Measurements from ENCODE around the gene PCCB.
A peak's percentile ranks its signal among the peaks of the same experiment; 100 is the strongest.

PCCB gene

GRCh38 chr3:136245691-136246090, 4.4 kb upstream of the PCCB start:
- Histone ChIP-seq H3K9ac (ENCODE audit: low read length) (no peak overlapping the region), H3K9me3 (ENCODE audit: control insufficient read depth, insufficient read depth, low read depth, low read length) (no peaks in the 10 kb centered on the region), H3K27me3 (ENCODE audit: control insufficient read depth, insufficient read depth, low read length) (no peaks in the 10 kb centered on the region), H3K27ac (ENCODE audit: low read depth, low read length) (no peak overlapping the region), H3K4me3 (ENCODE audit: low read depth, low read length) (no peak overlapping the region), H3K36me3 (ENCODE audit: control insufficient read depth, insufficient read depth, low read length) (no peaks in the 10 kb centered on the region), H3K4me1 (ENCODE audit: control insufficient read depth, insufficient read depth, low read length) (peaks cover 9% of the 10 kb centered on the region)

- Histone ChIP-seq H3K27ac (ENCODE audit: low read depth, low read length) (no peak overlapping the region), H3K9me3 (ENCODE audit: control insufficient read depth, insufficient read depth, low read depth, low read length) (no peaks in the 10 kb centered on the region), H3K36me3 (ENCODE audit: control insufficient read depth, insufficient read depth, low read length) (no peaks in the 10 kb centered on the region), H3K4me1 (ENCODE audit: control insufficient read depth, insufficient read depth, low read length) (peaks cover 14% of the 10 kb centered on the region), H3K27me3 (ENCODE audit: control insufficient read depth, insufficient read depth, low read length) (no peaks in the 10 kb centered on the region), H3K4me3 (ENCODE audit: low read depth, low read length) (no peak overlapping the region), H3K9ac (ENCODE audit: low read length) (no peak overlapping the region)
These were observed 2.7 kb upstream of the PCCB start for GRCh38 chr3:136247436-136247835.

- Histone ChIP-seq H3K27ac (ENCODE audit: low read depth, low read length) (no peak overlapping the region), H3K36me3 (ENCODE audit: control insufficient read depth, insufficient read depth, low read length) (no peaks in the 10 kb centered on the region), H3K9me3 (ENCODE audit: control insufficient read depth, insufficient read depth, low read depth, low read length) (no peaks in the 10 kb centered on the region), H3K27me3 (ENCODE audit: control insufficient read depth, insufficient read depth, low read length) (no peaks in the 10 kb centered on the region), H3K9ac (ENCODE audit: low read length) (no peak overlapping the region), H3K4me1 (ENCODE audit: control insufficient read depth, insufficient read depth, low read length) (peaks cover 14% of the 10 kb centered on the region), H3K4me3 (ENCODE audit: low read depth, low read length) (no peak overlapping the region)
These were observed 2.1 kb upstream of the PCCB start for GRCh38 chr3:136247855-136248590.

GRCh38 chr3:136249091-136249490, 1.0 kb upstream of the PCCB start:
- Histone ChIP-seq H3K27ac (ENCODE audit: low read depth, low read length) (no peak overlapping the region), H3K4me1 (ENCODE audit: control insufficient read depth, insufficient read depth, low read length) (peaks cover 14% of the 10 kb centered on the region), H3K9ac (ENCODE audit: low read length) (no peak overlapping the region), H3K9me3 (ENCODE audit: control insufficient read depth, insufficient read depth, low read depth, low read length) (no peaks in the 10 kb centered on the region), H3K36me3 (ENCODE audit: control insufficient read depth, insufficient read depth, low read length) (no peaks in the 10 kb centered on the region), H3K27me3 (ENCODE audit: control insufficient read depth, insufficient read depth, low read length) (no peaks in the 10 kb centered on the region), H3K4me3 (ENCODE audit: low read depth, low read length) (no peak overlapping the region)

GRCh38 chr3:136249593-136249992, 547 bp upstream of the PCCB start:
- peak overlapping the region; percentile 97; the same call in 1 of the 2 replicates for H3K27ac ChIP-seq (ENCODE audit: low read depth, low read length)
- H3K9ac ChIP-seq (ENCODE audit: low read length) = peak overlapping the region; percentile 96
- H3K4me1 ChIP-seq (ENCODE audit: control insufficient read depth, insufficient read depth, low read length) = peaks cover 14% of the 10 kb centered on the region
- H3K27me3 ChIP-seq (ENCODE audit: control insufficient read depth, insufficient read depth, low read length) = no peaks in the 10 kb centered on the region
- no peaks in the 10 kb centered on the region for H3K9me3 ChIP-seq (ENCODE audit: control insufficient read depth, insufficient read depth, low read depth, low read length)
- peak overlapping the region; percentile 96 for H3K4me3 ChIP-seq (ENCODE audit: low read depth, low read length)
- H3K36me3 ChIP-seq (ENCODE audit: control insufficient read depth, insufficient read depth, low read length) = no peaks in the 10 kb centered on the region

GRCh38 chr3:136250903-136251460, 842 bp downstream of the PCCB start:
- H3K27me3 ChIP-seq (ENCODE audit: control insufficient read depth, insufficient read depth, low read length) = no peaks in the 10 kb centered on the region
- peaks cover 14% of the 10 kb centered on the region for H3K4me1 ChIP-seq (ENCODE audit: control insufficient read depth, insufficient read depth, low read length)
- peaks cover 5% of the 10 kb centered on the region for H3K36me3 ChIP-seq (ENCODE audit: control insufficient read depth, insufficient read depth, low read length)
- no peaks in the 10 kb centered on the region for H3K9me3 ChIP-seq (ENCODE audit: control insufficient read depth, insufficient read depth, low read depth, low read length)
- peak overlapping the region; percentile 96 for H3K9ac ChIP-seq (ENCODE audit: low read length)
- peak overlapping the region; percentile 97; the same call in 1 of the 2 replicates for H3K27ac ChIP-seq (ENCODE audit: low read depth, low read length)
- H3K4me3 ChIP-seq (ENCODE audit: low read depth, low read length) = peak overlapping the region; percentile 96

- Histone ChIP-seq H3K27ac (ENCODE audit: low read depth, low read length) (no peak overlapping the region), H3K36me3 (ENCODE audit: control insufficient read depth, insufficient read depth, low read length) (peaks cover 11% of the 10 kb centered on the region), H3K4me3 (ENCODE audit: low read depth, low read length) (peak overlapping the region; percentile 96; the same call in 1 of the 2 replicates), H3K4me1 (ENCODE audit: control insufficient read depth, insufficient read depth, low read length) (peaks cover 14% of the 10 kb centered on the region), H3K27me3 (ENCODE audit: control insufficient read depth, insufficient read depth, low read length) (no peaks in the 10 kb centered on the region), H3K9me3 (ENCODE audit: control insufficient read depth, insufficient read depth, low read depth, low read length) (no peaks in the 10 kb centered on the region), H3K9ac (ENCODE audit: low read length) (no peak overlapping the region)
These were observed 1.4 kb downstream of the PCCB start for GRCh38 chr3:136251511-136251910.

- Histone ChIP-seq H3K4me3 (ENCODE audit: low read depth, low read length) (no peak overlapping the region), H3K9me3 (ENCODE audit: control insufficient read depth, insufficient read depth, low read depth, low read length) (no peaks in the 10 kb centered on the region), H3K4me1 (ENCODE audit: control insufficient read depth, insufficient read depth, low read length) (peaks cover 4% of the 10 kb centered on the region), H3K36me3 (ENCODE audit: control insufficient read depth, insufficient read depth, low read length) (peaks cover 41% of the 10 kb centered on the region), H3K9ac (ENCODE audit: low read length) (no peak overlapping the region), H3K27me3 (ENCODE audit: control insufficient read depth, insufficient read depth, low read length) (no peaks in the 10 kb centered on the region), H3K27ac (ENCODE audit: low read depth, low read length) (no peak overlapping the region)
These were observed 5.7 kb downstream of the PCCB start for GRCh38 chr3:136255672-136256406.

- Histone ChIP-seq H3K36me3 (ENCODE audit: control insufficient read depth, insufficient read depth, low read length) (peaks cover 60% of the 10 kb centered on the region), H3K27ac (ENCODE audit: low read depth, low read length) (no peak overlapping the region), H3K4me3 (ENCODE audit: low read depth, low read length) (no peak overlapping the region), H3K27me3 (ENCODE audit: control insufficient read depth, insufficient read depth, low read length) (no peaks in the 10 kb centered on the region), H3K9me3 (ENCODE audit: control insufficient read depth, insufficient read depth, low read depth, low read length) (no peaks in the 10 kb centered on the region), H3K4me1 (ENCODE audit: control insufficient read depth, insufficient read depth, low read length) (no peaks in the 10 kb centered on the region), H3K9ac (ENCODE audit: low read length) (no peak overlapping the region)
These were observed 8.1 kb downstream of the PCCB start for GRCh38 chr3:136258199-136258598.

GRCh38 chr3:136261826-136262225, 11.7 kb downstream of the PCCB start:
- H3K27me3 ChIP-seq (ENCODE audit: control insufficient read depth, insufficient read depth, low read length) = no peaks in the 10 kb centered on the region
- H3K4me3 ChIP-seq (ENCODE audit: low read depth, low read length) = no peak overlapping the region
- H3K27ac ChIP-seq (ENCODE audit: low read depth, low read length) = no peak overlapping the region
- peaks cover 56% of the 10 kb centered on the region for H3K36me3 ChIP-seq (ENCODE audit: control insufficient read depth, insufficient read depth, low read length)
- no peaks in the 10 kb centered on the region for H3K9me3 ChIP-seq (ENCODE audit: control insufficient read depth, insufficient read depth, low read depth, low read length)
- no peaks in the 10 kb centered on the region for H3K4me1 ChIP-seq (ENCODE audit: control insufficient read depth, insufficient read depth, low read length)
- no peak overlapping the region for H3K9ac ChIP-seq (ENCODE audit: low read length)

GRCh38 chr3:136262559-136262958, 12.4 kb downstream of the PCCB start:
- H3K27me3 ChIP-seq (ENCODE audit: control insufficient read depth, insufficient read depth, low read length) = no peaks in the 10 kb centered on the region
- H3K4me3 ChIP-seq (ENCODE audit: low read depth, low read length) = no peak overlapping the region
- H3K36me3 ChIP-seq (ENCODE audit: control insufficient read depth, insufficient read depth, low read length) = peaks cover 49% of the 10 kb centered on the region
- no peaks in the 10 kb centered on the region for H3K9me3 ChIP-seq (ENCODE audit: control insufficient read depth, insufficient read depth, low read depth, low read length)
- no peak overlapping the region for H3K27ac ChIP-seq (ENCODE audit: low read depth, low read length)
- H3K4me1 ChIP-seq (ENCODE audit: control insufficient read depth, insufficient read depth, low read length) = no peaks in the 10 kb centered on the region
- H3K9ac ChIP-seq (ENCODE audit: low read length) = no peak overlapping the region
